GM21515 (cell line): ENCODE results near the gene POR.
"Not testable (repeated sequence)": the region's sequence is repeated elsewhere in the genome, so short reads cannot be mapped to it uniquely, and the experiment has no call there.

Experiments
- ATAC-seq: cut with Tn5 transposase; IDR thresholded peaks from one replicate; pipeline ENCODE4 v1.9.1; 2021; ENCODE audit not compliant: unreplicated experiment

POR gene

DNA sequence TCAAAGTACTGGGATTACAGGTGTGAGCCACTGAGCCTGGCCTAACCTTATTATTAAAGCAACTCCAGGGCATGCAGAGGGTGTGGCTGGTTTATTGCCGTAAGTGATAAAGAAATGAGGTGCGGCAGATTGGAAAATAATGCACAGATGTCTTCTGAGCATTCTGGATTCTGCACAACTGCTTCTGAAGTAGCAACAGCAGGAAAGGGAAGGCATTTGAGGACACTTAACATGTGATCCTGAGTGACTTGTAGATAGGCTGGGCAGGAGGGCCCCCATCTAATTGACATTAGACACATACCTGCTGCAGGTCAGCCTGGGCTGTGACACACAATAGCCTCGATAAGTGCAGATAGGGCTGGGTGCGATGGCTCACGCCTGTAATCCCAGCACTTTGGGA is 30.5 kb upstream of the POR start:
- ATAC-seq = no peak

DNA sequence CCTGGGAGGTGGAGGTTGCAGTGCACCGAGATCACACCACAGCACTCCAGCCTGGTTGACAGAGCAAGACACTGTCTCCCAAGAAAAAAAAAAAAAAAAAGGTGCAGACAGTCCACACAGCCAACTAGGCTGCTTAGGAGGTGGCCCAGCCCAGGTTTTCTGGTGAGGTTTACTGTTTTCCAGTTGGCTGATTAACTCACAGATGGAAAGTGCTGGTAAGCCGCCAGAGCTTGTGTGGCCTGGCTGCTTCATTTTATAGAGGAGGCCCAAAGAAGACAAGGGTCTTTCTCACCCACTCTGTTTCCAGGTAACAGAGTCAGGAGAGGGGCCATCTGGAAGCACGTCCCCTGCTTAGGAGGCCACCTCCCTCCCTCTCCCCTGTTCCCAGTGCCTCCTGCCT is 29.9 kb upstream of the POR start:
- no peak for ATAC-seq

DNA sequence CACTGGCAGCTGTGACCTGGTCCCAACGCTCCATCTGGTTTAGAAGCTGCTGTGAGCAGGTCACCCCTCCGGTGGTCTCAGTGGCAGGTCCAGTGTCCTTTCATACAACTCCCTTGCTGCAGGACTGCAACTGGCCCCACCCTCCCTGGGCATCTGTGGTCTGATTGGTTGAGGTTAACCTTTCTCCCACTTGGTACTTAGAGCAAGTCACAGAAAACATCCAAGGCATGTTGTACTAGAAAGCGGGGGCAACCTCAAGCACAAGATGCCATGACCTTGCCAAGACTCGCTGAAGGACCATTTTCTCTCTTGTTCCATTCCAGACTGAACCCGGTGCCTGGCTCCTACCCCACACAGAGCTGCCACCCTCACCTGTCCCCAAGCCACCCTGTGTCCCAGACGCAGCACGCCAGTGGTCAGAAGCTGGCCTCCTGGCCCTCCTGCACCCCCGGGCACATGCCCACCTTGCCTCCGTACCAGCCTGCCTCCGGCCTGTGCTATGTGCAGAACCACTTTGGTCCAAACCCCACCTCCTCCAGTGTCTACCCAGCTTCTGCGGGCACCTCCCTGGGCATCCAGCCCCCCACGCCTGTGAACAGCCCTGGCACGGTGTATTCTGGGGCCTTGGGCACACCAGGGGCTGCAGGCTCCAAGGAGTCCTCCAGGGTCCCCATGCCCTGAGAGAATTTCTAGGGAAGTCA is 27.1 kb upstream of the POR start:
- no peak for ATAC-seq

GRCh38 chr7:75888464-75889222 is 26.3 kb upstream of the POR start:
- no peak for ATAC-seq

DNA sequence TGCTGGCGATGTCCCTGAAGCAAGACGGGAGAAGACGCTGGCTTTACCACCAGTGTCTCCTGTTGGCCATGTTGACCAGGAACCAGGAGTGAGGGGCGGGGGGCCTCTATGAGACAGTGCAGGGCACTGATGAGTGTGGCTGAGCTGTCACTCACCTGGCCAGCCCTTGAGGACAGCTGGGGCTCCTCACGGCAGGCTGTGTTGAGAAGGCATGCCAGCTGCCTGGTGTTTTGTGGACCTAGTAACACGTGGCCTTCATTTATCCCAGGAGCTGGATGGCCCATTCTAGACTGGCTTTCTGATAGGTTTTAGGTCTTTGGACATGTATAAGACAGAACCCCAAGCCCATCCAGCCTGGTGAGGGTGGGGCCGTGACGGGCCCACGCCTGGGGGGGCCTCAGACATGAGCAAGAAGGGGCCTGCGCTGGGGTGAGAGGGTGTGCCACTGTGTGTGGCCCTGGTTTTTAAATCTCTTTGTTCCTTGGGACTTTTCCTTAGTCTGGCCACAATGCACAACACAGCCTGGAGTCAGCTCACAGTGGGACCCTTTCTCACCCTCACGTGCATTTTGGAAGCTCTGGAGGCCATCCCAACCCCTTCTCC is 25.6 kb upstream of the POR start:
- no peak for ATAC-seq

- ATAC-seq = no peak
Measured at GRCh38 chr7:75889826-75890225, 25.1 kb upstream of the POR start.

DNA sequence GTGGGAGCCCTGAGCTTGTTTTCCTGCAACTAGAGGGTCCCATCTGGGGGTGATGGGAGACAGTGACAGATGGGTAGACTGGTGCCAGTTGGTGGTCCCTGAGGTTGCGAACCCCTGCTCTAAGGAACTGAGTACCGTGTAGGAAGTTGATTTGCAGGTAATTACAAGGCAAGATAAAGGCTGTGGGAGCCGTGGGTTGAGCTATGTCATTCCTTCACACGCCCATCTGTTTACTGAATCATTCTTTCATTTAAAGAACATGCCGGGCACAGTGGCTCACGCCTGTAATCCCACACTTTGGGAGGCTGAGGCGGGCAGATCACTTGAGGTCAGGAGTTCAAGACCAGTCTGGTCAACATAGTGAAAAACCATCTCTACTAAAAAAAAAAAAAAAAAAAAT is 23.7 kb upstream of the POR start:
- ATAC-seq = not testable (repeated sequence)

- no peak for ATAC-seq
Measured at GRCh38 chr7:75891815-75892411, 23.0 kb upstream of the POR start.

- no peak for ATAC-seq
Measured at GRCh38 chr7:75892634-75893272, 22.2 kb upstream of the POR start.

DNA sequence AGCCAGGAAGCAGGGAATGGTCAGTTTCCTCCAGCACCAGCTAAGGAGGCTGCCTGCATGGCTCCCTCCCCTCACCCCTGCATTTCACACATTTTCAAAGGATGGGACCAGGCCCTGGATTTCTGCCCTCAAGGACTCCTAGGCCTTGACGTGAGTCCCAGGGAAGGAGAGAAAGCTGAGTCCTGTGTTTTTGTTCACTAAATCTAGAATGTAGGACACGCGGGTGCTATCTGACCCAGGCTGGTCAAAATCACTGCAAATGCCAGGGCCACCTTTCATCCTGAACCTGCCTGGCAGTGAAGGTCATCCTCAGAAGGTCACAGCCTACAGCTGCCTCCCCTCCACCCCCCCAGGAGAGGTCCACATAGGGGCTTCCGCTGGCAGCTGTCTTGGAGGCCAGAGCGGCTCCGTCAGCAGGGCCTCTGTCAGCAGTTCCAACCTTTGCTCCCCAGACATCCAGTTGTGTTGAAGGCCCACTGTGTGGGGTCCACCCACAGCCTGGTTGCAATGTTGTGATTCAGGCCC is 18.1 kb upstream of the POR start:
- ATAC-seq = no peak

DNA sequence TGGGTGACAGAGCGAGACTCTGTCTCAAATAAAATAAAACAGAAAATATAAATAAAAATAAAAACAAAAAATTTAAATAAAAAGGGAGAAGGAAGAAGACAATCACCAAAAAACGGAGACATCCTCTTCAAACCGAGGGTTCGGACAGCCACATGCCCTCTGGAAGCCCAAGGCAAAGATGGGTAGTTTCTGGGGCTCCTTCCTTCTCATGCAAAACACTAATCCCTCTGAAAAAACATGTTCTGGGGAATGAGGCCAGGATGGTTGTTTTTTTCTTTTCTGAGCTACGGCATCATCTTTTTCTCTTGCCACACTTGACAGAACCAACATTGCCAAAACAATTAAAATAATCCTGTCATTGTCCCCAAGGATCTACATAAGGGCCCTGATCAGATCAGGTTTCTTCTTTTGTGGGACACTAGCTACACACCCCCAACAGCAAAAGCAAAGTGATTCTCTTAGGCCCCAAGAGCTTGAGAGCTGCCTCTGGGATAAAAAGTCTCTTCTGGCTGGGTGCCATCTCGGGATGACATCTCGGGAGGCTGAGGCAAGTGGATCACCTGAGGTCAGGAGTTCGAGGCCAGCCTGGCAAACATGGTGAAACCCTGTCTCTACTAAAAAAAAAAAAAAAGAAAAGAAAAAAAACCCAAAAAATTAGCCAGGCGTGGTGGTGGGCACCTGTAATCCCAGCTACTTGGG is 14.2 kb upstream of the POR start:
- ATAC-seq = no peak

GRCh38 chr7:75905785-75906604 is 9.0 kb upstream of the POR start:
- ATAC-seq = no peak

GRCh38 chr7:75906991-75907667 is 7.8 kb upstream of the POR start:
- ATAC-seq = no peak

GRCh38 chr7:75907668-75908039 is 7.3 kb upstream of the POR start:
- not testable (repeated sequence) for ATAC-seq

GRCh38 chr7:75909521-75910132 is 5.3 kb upstream of the POR start:
- no peak for ATAC-seq

DNA sequence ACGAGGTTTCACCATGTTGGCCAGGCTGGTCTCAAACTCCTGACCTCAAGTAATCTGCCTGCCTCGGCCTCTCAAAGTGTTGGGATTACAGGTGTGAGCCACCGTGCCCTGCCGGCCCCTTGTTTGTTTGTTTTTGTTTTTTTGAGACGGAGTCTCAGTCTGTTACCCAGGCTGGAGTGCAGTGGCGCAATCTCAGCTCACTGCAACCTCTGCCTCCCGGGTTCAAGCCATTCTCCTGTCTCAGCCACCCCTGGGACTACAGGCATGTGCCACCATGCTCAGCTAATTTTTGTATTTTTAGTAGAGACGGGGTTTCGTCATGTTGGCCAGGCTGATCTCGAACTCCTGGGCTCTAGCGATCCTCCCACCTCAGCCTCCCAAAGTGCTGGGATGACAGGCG is 3.8 kb upstream of the POR start:
- ATAC-seq = not testable (repeated sequence)

DNA sequence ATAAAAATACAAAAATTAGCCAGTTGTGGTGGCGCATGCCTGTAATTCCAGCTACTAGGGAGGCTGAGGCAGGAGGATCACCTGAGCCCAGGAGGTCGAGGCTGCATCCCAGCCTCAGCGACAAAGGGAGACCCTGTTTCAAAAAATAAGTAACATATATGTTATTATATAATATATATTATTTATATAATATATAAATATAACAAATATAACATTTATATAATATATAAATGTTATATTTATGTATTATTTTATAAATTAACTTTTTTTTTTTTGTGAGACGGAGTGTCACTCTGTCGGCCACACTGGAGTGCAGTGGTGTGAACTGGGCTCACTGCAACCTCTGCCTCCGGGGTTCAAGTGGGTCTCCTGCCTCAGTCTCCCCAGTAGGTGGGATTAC is 1.5 kb upstream of the POR start:
- ATAC-seq = no peak

GRCh38 chr7:75914169-75914654 is 743 bp upstream of the POR start:
- ATAC-seq = no peak
